NCI-H2196 treated with DMSO at 0.1 percent for 48 hours (cell line): ENCODE measurements around the gene PIP4P1.
A peak's percentile ranks its signal among the peaks of the same experiment; 100 is the strongest.

Experiments
- DNase-seq: peaks from one replicate; lab custom pipeline; 2025; ENCODE audit not compliant: unreplicated experiment; lab: John Stamatoyannopoulos, UW

PIP4P1 gene

DNA sequence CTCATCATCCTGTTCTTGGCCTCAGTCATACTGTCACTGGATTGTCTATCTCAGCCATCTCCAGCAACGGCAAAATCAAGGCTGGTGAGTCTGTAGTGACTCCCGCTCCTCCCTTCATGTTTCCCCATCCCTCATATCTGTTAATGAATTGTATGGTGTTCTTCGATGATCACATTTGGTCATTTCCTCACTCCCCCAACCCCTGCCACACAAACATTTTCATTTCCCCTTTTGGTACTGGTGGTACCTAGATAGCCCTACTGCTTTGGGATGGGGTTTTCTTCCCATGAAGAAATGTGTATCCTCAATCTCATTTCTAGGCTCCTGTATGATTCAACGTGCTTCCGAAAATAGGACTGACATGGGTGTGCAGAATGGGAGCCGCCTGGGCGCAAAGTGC, 22.6 kb downstream of the PIP4P1 start:
- no peak for DNase-seq

DNA sequence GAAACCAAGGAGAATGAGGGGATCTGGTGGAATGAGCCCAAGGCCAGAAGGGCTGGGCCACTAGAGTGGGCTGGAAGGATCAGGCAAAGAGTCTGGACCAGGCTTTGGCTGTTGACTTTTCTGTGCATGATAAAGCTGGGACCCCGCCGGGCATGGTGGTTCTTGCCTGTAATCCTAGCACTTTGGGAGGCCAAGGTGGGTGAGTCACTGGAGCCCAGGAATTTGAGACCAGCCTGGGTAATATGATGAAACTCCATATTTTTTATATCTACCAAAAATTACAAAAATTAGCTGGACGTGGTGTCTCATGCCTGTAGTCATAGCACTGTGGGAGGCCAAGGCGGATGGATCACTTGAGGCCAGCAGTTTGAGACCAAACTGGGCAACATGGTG, 24.9 kb downstream of the PIP4P1 start:
- no peak for DNase-seq

DNA sequence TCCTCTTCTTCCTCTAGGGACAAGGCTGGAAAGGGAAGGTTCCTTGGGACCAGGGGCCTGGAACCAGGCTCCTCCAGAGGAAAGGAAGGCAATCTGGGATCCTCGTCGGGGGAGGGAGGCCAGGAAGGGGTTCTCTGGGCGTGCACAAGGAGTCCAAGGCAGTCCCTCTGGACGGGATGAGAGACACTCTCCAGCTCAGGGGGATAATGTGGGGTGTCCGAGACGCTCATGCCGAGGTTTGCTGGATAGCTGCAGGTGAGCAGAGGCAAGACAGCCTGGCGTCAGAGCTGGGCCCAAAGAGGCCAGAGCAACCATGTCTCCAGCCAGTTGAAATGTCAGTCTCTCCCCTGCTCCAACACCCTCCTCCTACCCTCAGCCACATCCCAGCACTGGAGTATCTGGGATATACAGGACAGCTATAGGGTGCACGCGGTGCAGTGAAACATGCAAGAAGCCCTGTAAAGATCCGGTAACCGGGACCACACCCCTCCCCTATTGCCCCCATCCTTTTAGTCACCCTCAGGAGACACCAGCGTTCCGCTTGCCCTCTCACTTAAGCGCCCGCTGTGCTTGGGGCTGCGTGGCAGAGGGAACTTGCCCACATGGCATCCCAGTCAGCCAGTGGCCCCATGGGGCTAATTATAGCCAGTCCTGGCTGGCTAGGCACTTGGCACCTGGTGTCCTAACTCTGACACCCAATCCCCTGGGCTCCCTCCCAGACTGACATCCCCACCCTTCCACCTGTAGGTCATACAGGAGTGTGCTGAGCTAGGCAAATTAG, 25.5 kb downstream of the PIP4P1 start, which contains the start of gene KLHL33:
TSS of gene KLHL33 (minus strand) at position 585 of the 781 bp plus-strand sequence. CDS start at position 230, 355 bp downstream.
- DNase-seq = no peak

DNA sequence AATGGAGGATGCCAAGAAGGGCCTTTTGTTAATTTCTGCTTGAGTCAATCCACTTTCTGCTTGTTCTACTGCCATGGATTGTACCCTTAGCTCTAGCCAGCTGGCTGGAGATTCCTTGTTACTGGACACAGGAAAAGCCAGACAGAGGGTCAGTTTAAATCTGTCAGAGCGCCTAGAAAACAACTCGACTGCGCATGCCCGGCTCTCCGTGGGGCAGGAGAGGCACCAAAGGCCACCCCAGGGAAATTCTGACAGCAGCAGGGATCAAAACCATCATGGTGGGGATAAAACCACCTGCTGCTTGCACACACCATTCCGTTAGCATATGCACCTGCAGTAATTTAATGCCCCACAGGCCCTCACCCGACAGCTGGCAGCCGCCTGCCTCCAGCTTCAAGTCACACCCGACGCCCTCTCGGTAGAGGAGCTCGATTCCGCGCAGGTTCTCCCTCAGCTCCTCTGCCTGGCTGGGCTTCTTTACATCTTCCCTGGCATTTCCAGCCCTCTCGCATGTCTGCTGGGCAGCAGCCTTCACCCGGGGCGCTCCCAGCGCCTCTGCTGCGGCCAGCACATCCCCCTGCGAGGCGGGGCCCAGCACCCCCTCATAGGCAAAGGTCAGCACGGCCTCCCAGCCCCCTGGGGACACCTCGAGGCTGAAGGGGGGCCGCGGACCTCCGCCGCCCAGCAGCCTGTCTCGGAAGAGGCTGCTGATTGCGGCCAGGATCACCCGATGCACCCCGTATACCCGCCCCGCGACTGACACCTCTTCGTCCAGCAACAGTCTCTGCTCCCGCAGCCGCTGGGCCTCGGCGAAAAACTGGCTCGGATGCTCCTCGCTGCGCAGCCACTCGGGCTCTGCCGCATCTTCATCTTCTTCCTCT, 26.3 kb downstream of the PIP4P1 start:
- no peak for DNase-seq

DNA sequence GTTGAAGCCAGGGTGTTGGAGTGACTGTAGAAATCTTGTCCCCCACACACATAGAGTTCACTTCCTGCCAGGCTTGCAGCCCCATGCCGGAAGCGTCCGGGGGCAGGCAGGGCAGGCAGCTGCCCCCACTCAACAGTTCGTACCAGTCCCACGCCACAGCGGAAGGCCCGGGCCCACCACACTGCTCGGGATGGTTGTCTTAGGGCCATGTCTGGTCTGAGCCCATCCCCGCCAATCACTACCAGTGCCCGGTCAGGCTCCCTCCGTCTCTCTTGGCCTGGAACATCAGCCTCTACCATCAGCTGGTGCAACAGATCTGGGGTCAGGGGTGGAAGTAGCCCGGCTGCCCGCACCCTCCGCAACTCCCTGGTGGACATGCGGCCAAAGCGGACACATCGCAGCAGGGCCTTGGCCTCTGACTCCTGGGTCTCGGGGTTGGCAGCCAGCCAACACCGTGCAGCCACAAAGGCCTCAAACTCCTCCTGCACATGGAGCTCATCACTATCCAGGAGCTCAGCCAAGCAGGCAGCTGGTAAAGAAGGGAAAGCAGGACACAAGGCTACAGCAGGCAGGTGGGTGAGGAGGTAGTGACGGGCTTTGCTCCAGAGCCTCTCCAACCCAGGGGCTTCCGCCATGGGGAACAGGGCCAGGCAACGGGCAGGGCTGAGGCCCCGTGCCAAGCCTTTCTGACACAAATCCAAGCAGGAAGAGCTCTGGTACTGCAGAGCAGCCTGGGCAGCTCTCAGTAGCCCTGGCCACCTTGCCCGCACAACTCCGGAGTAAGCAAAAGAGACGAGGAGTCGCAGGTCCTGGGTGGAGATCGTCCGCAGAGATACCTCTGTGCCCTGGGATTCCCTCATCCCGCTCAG, 31.2 kb downstream of the PIP4P1 start:
- DNase-seq = peak; percentile 88

DNA sequence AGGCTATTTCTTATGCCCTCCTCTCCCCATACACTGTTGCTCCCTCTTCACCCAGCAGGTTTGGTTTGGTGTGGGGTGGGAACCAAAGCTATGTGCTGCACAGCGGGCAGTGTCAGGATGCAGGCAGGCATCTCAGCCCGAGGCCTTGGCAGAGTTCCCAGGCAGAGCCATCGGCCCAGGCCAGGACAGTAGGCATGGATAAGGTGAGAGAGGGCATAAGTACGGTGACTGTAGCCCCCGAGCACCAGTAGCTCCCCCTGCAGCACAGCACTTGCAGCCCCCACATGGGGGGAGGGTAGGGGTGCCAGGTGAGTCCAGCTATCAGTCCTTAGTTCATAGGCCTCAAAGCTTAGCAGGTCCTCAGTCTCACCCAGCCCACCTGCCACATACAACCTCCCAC, 32.4 kb downstream of the PIP4P1 start:
- DNase-seq = no peak

DNA sequence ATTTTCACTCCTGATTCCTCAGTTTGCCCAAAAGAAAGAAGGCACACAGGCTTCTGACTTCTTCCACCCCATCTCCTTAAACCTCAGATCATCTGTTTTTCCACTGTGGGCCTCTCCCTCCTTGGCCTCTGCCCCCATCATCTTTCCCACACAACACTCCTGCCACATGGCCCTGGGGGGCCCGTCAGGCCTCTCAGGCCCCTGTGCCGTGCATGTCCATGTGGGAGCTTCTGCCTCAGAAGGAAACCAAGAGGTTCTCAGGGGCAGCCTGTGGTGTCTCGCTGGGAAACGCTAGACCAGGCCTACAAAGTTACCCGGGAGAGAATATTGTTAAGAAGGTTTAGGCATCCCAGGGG, 33.2 kb downstream of the PIP4P1 start:
- DNase-seq = no peak

DNA sequence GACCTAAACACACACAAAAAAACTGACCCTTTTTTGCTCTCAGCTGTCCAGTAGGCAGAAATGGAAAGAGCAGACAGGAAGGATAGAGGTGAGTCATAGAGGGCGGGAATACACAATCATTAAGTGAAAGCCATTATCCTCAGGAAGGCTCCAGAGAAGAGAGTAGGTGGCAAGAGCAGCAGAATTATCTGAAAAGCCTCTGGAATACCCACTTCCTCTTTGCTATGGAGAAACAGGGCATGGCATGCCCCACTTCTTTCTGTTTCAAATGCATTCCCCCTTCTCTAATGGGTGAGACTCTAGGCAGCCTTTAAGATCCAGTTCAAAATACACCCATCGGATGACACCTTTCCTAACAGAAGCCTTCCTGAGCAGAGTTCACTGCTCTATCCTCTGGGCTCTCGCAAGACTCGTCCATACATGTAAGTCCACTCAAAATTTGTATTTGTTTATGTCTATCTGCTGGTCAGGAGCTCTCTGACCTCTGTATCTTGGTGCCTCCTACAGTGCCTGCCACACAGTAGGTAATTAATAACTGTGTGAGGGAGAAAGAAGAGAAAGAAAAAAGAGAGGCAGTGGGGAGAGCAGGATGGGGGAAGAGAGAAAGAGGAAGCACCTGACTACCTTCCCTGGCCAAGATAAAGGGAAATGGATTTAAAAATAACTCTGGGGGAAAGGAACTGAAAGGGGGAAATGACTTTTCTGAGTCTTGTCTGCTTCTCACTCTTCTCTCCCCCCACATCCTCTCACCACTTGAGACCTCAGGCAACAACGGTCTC, 33.8 kb downstream of the PIP4P1 start:
- no peak for DNase-seq

DNA sequence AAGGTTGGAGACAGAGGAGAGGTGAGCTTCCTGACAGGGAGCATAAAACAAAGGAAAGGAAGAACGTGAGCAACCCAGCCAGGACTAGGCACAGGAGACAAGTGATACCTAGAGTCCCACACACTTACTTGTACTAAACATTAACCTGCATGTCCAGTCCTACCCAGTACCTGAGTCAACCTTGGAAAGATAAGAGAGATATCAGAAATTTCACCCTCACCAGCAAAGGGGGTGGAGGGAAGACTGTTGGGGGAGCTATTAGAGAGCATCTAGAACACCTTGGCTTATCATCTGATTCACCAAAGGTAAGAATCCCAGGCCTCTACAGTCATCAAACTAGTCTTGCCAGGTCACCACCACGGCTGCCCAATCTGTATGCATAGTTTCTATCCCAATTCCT, 36.4 kb downstream of the PIP4P1 start:
- DNase-seq = no peak

DNA sequence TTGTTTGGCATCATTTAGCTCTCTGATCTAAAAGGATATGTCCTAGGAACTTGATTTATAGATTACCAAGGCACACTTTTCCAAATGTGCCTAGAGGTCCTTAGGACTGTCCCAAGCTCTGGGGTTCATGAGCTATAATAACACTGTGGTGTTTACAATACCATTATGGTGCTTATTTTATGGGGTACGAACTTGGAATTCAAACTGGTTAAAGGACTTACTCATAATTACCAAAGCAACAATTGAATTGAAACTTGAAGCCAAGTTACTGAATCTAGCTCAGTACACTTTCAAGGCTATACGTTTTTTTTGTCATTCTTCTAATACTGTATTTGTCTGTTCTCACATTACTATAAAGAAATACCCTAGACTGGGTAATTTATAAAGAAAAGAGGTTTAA, 38.3 kb downstream of the PIP4P1 start:
- no peak for DNase-seq

DNA sequence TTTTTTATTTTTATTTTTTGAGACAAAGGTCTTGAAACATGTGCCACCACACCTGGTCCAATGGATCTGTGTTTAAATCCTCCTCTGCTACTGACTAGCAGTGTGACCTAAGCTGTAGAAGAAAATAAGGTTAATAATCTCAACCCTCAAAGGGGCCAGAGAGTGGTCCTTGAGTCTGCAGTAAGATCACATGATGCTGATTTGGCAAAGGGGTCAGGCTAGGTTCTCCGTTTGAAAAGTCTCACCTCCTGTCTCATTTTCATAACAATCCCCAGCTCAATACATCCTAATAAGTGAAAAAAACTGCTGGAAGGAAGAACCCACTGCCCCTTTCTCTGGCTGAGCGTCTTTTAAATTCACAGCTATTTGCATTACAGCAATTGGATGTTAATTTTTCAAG, 40.0 kb downstream of the PIP4P1 start:
- DNase-seq = no peak

DNA sequence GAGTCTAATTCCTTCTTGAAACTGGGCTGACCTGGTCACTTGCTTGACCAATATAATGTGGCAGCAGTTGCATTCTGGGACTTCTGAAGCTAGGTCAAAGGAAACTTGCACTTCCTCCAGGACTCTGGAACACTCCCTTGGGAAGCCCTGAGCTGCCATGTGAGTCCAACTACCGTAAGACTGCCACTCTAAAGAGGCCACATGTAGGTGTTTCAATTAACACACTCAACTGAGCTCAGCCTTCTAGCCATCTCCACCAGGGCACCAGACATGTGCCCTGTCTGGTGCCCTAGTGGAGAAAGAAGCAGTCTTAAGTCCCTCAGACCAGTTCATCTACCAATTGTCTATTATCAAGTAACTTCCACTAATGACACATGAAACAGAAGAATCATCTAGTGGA, 41.8 kb downstream of the PIP4P1 start:
- no peak for DNase-seq

DNA sequence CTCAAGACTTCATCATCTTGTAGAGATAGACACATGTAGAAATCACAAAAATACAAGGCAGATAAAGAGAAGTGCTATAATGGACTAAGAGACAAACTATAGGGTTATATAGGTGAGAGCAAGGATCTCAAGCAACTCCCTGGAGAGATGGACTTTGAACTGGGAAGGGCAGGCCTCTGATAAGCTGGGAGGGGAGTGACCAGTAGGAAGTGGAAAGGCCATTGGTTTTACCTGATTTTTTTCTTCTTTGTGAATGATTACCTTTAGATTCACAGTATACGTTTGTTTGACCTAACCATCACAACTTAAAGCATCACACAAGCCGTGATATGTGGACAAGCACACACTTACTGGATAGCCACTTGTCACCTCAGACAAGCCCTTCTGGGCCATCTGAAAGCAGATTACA, 42.7 kb downstream of the PIP4P1 start:
- no peak for DNase-seq

DNA sequence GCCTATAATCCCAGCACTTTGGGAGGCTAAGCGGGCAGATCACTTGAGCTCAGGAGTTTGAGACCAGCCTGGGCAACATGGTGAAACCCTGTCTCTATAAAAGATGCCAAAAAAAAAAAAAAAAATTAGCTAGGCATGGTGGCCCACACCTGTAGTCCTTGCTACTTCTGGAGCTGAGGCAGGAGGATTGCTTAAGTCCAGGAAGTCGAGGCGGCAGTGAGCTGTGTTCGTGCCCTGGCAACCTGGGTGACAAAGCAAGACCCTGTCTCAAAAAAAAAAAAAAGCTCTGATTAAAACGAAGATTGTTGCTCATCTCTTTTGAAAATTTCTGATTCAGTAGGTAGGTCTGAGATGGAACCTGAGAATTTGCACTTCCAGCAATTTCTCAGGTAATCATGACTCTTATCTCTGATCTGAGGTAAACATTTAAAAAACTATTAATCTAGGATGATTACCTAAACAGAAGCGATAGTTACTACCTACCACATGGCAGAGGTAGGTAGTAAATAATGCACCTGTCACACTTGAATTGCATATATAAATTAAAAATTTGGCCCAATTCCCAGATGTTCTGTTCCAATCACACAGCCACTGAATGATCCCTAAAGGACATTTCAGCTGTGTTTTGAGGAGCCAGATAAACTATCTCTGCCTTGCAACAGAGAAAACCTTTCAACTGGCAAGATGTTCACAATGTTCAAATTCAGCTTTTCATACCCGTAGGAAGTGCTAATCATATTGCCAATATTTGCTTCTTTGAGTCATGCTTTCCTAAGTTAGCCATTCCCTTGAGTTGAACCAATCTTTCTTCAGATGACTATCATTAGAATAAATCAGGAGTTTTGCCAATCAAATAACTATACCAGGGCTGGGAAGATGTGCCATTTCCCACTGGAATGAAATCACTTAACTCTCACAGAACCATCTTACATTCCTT, 43.7 kb downstream of the PIP4P1 start:
- DNase-seq = no peak

DNA sequence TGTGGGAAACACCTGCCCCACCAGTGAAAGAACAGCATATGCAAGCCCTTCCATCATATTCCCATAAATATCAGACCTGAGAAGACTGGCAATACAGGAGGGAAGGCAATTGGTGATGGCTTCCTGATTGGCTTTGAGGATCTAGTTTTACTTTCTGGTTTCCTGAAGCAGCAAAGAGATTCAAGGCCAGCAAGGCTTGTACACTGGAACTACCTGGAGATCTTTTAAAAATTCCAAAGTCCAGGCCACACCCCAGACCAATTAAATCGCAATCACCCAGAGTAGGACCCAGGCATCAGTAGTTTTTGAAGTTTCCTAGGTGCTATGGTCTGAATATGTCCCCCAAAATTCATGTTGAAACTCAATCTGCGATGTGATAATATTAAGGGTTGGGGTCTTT, 45.0 kb downstream of the PIP4P1 start:
- DNase-seq = no peak

DNA sequence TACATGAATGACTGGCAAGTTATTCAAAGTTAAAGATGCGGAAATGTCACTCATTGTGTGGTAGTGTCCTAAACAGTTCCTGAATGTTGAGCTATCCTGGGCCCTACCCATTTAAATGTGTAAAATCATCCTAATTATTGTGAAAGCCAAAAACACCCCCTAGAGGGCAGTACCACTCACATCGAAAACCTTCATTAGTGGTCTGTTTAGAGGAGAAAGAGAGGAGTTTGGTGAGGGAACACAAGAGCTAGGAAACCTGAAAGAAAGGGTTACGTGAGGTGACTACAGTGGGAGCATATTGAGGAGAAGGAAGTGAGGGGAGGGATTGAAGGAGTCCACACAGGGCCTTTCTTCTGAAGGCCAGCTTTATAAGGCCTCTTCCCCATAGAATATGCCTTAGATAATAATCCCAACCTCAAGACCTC, 45.4 kb downstream of the PIP4P1 start:
- peak; percentile 35 for DNase-seq

DNA sequence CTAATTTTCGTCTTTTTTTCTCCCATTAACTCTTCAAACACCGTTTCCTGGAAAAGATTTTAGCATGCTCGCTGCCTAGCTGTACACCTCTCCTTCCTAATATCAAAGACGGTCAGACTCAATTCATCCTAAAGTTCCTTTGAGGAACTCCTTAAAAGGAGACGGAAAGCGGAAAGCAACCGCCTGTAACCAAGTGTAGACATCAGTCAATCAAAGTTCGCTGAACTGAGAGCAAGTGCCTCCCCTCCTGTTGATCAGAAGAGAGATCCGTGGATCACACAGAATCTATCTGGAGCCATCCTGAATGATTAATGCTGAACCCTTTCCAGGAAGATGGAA, 47.5 kb downstream of the PIP4P1 start:
- no peak for DNase-seq

DNA sequence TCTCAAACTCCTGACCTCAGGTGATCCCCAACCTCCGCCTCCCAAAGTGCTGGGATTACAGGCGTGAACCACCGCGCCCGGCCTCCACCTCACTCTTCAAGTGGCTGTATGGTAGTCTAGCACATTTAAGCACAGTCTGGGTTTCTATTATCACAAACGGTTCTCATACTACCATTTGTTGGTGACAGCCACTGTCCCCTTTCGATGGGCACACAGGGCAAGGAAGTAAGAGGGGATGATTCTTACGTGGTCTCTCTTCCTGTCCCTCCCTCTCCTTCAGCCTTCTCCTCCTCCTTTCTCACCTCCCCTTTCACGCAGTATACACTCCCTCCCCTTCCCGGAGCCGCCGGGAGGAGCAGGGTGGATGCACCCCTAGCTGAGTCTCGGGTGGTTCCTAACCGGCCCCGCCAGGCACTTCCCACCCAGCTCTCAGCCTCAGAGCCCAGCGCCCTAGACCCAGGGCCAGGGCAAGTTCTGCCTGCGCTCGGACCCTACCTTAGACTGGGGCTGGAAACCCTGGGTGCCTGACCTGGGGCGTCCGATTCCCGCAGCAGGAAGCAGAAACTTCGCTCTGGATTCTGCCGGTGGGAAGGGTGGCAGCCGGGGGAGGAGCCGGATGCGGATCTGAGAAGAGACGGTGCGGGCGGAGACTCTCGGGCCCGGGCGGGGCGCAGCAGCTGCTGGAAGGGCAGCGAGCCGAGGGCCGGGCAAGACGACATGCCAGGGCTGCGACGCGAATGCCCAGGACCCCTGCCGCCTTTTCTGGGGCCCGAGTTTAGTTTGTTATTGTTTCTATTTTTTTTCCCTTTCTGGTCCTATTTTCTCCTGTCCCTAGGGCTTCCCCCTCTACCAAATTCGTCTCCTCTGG, 48.1 kb downstream of the PIP4P1 start, which contains the start of gene TEP1:
TSS of gene TEP1 (minus strand) at position 626 of the 868 bp plus-strand sequence. CDS start 5,062 bp downstream, outside the sequence.
- peak; percentile 81 for DNase-seq
